Subcutaneous adipose tissue (tissue), 4 donors: ENCODE results near the gene KIF9. TPM values are rescaled to one million over a fixed set of nuclear protein-coding genes. Genes with fewer than 3 reads are reported as not detected.

ENCODE experiments used
- total RNA-seq, 4 donors: library from RNA; depleted of rRNA; stranded (reverse); fragments of >200 nt; gene quantifications; one replicate each; pipeline ENCODE4 v1.1.0, GENCODE V29; 2016
- TF ChIP-seq, protein P1 (sequence below): fragments of 450-650 bp; IDR thresholded peaks from one replicate; pipeline ENCODE4 v1.5.1; 2016; ENCODE audit warnings: low read depth, mild to moderate bottlenecking, control low read depth, antibody characterized with exemption, moderate library complexity

Gene KIF9
- total RNA-seq, 4 donors from 2014 or later = 0.85 to 10.8 (median 6.2) TPM

DNA sequence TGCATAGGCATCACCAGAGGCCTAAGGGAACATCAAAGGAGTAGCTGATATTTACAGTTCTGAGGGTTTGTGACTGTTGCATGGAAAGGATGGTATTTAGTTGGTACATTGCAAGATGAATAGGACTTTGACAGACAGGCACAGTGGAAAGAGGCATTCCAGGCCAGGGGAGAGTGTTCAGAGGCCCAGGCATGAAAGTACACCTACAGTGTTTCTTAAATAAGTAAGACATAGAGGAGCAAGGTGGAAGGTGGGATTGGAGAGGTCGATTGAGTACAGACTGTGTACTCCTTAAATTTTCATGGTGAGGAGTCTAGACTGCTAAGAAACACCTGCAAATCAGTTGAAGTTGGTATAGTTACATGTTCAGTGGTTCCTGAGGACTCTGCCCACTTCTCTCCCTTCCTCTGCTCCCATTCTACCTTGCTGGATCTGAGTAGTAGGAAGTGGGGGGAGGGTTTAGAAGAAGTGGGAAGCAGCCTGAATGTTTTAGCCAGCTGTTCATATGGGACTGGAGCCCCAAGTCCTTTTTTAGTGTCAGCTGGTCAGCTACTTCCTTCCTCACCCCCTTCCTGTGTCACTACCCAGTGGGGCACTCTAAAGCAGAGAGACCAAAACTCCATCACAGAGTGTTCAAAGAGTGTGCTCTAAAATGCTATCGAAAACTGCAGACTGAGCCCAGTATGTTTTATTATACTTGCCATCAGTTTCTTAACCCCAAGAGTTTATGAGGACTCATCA, 14.1 kb upstream of the KIF9 start:
- TF ChIP-seq, protein P1, sequence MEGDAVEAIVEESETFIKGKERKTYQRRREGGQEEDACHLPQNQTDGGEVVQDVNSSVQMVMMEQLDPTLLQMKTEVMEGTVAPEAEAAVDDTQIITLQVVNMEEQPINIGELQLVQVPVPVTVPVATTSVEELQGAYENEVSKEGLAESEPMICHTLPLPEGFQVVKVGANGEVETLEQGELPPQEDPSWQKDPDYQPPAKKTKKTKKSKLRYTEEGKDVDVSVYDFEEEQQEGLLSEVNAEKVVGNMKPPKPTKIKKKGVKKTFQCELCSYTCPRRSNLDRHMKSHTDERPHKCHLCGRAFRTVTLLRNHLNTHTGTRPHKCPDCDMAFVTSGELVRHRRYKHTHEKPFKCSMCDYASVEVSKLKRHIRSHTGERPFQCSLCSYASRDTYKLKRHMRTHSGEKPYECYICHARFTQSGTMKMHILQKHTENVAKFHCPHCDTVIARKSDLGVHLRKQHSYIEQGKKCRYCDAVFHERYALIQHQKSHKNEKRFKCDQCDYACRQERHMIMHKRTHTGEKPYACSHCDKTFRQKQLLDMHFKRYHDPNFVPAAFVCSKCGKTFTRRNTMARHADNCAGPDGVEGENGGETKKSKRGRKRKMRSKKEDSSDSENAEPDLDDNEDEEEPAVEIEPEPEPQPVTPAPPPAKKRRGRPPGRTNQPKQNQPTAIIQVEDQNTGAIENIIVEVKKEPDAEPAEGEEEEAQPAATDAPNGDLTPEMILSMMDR = no peak

DNA sequence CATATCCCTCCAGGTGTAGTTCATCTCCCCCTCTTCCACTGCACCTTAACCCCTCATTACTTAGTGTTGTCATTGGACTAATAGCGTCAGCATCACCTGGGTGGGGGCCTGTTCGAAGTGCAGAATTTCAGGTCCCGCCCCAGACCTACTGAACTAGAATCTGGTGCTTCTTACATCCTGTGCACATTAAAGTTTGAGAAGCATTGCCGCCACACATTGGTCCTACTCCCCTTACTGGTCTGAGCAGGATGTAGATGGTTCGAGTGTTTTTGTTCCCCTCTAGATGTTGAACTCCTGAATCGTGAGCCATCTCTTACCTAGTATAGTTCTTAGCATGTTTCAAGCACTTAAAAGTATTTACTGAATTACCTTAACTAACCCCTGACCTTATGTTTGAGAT, 13.4 kb upstream of the KIF9 start:
- TF ChIP-seq, protein P1 = no peak

DNA sequence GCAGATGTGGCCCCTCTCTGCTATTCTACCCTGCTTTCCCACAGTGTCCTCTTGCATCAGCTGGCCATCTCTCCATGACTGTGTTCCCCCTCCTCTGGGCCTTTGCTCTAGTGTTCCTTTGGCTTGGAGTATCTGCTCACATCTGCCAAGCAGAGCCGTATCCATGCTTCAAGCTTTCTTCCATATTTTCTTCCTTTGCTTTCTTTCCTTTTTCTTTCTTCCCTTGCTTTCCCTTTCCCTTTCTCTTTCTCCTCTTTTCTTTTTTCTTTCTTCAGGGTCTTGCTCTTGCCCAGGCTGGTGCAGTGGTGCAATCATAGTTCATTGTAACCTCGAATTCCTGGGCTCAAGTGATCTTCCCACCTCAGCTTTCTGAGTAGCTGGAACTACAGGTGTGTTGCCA, 12.7 kb upstream of the KIF9 start:
- TF ChIP-seq, protein P1 = no peak

DNA sequence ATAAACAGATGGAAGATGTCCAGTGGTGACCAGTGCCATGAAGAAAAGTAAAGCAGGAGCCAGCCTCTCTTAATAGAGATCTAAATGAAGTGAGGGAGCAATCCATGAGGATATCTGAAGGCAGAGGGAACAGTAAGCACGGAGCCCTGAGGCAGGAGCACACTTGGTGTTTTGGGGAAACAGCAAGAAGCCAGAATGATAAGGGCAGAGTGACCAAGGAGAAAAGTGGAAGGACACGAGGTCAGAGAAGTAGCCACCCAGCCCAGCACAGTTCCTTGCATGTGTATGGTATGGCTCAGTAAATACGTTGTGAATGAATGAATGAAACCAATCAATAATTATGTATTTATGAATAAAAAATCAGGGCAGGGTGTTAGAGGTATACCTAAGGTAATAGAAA, 11.8 kb upstream of the KIF9 start:
- TF ChIP-seq, protein P1 = no peak

DNA sequence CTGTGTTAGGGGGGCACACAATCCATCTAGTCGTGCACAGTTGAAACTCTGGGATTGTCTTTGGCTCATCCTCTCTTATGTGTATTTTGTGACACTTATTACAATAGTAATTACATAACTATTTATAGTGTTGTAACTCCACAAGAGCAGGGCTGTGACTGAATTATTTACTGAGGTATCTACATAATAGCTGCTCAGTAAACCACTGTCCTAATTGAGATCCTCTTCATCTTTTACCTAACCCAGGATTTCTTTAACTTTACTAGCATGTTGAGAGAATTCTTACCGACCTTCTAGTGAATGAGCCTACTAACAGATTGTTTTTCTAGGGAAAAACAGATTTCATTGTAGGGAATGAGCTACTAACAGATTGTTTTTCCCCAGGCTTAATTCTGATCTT, 11.2 kb upstream of the KIF9 start:
- TF ChIP-seq, protein P1 = no peak

DNA sequence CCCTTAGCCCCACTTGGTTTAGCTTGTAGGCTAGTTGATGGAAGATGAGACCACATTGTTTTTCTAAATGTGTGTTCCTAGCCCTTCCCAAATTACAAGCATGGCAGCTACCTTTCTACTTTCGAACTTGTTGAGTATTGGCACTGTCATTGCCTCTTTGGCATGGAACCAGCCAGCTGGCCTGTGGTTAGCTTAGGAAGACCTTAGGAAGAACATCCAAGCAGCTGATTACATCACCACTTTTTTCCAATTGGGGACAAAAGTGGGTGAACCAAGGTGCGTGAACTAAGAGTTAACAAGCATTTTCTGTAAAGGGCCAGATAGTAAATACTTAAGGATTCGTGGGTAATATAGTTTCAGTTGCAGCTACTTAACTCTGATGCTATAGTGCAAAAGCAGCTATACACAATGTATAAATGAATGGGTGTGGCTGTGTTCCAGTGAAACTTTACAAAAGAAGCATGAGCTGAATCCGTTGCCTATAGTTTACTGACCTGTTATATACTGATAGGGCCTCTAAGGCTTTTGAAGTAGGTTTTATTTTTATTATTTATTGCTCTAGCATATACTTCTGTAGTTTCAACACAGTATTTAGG, 8.7 kb upstream of the KIF9 start:
- TF ChIP-seq, protein P1 = no peak

DNA sequence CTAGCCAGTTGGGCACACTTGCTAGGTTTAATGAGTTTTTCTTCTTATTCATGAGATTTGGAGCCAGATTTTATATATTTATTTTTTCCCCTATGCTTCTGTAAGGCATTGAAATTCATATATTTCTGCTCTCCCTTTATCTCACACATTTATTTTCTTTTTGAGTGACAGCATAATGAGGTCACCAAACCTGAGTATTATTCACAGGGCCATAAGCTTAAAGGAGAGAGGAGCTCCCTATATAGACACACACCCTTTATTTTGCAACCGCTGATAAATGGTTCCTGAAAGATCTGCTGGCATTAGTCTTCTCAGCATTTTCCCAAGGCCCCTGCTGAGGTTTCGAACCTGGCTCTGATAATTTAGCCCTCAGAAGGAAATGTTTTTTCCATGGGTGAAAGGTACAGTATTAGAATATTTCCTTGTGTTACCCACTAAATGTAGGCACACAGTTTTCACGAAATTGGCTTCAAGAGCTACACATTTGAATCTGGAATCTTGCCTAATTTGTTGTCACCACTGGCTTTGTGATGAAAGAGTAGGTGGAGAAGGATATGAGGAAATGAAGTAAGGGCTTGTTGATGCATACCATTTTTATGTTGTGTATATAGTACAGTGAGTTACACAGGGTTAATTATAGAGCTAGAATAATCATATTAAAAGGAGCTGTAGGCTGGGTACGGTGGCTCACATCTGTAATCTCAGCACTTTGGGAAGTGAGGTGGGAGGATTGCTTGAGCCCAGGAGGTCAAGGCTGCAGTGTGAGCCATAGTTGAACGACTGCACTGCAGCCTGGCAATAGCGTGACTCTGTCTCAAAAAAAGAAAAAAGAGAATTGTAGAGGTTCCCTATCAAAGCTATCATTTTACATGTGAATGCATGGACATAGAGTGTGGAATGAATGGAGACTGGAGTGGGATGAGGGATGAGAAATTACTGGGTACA, 6.6 kb upstream of the KIF9 start:
- TF ChIP-seq, protein P1 = no peak
